Activated CD8-positive, alpha-beta memory T cell treated with anti-CD3 and anti-CD28 coated beads for 36 hours (primary cell): Measurements from ENCODE around the gene MYOZ2. TPM values are rescaled to one million over a fixed set of nuclear protein-coding genes. Genes with fewer than 3 reads are reported as not detected.

Source experiments
- CTCF ChIA-PET: fragments of 350-600 bp; sonication (Branson Sonifier 250); formaldehyde crosslinking; loops from one replicate; lab custom pipeline; 2021; ENCODE audit warnings: antibody characterized with exemption; lab: Charles Lee
- POLR2A ChIA-PET: fragments of 350-600 bp; sonication (Branson Sonifier 250); formaldehyde crosslinking; loops from one replicate; lab custom pipeline; 2021; ENCODE audit warnings: antibody characterized with exemption; lab: Charles Lee
- total RNA-seq, 2 experiments: library from RNA; stranded (reverse); gene quantifications; one replicate each; pipeline ENCODE4 v1.2.3, GENCODE V29; 2021

Gene MYOZ2
- total RNA-seq, 2 experiments from 2014 or later: not detected

DNA sequence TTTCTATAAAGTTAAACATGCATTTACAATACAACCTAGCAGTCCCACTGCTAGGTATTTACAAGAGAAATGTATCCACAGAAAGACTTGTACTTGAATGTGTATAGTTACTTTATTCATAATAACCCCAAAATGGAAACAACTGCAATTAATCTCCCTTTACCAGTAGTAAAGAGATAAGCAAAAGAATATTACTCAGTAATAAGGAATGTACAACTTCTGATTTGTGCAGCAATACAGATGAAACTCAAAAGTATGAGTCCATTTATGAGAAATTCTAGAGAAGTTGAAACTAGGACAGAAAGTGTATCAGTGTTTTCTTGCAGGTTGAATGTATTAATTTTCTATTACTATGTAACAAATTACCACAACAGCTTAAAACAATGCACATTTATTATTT lies 92.1 kb downstream of the MYOZ2 start:
- CTCF ChIA-PET: no interaction called here
- POLR2A ChIA-PET: interaction anchor here (0.6 kb wide), 1 partner anchor 14 kb away, joined by 3 read pairs; no protein-coding TSS in a partner anchor

DNA sequence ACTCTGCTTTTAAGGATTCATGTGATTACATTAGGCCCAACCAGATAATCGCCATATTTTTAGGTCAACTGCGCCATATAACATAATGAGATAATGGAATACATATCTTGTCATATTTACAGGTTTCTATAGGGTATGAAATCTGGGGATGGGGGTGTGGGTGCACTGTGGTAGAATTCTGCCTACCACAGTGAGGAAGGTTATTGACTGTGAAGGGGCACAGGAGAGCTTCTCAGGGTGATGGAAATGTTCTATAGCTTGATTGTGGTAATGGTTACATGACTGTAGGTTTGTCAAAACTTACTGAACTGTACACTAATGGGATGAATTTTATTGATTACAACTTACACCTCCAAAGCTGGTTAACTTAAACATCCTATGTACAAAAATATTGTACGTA lies 92.8 kb downstream of the MYOZ2 start:
- ChIA-PET CTCF (no interaction called here), POLR2A (interaction anchor here (0.9 kb wide), 1 partner anchor 19 kb away, joined by 3 read pairs; no protein-coding TSS in a partner anchor)

DNA sequence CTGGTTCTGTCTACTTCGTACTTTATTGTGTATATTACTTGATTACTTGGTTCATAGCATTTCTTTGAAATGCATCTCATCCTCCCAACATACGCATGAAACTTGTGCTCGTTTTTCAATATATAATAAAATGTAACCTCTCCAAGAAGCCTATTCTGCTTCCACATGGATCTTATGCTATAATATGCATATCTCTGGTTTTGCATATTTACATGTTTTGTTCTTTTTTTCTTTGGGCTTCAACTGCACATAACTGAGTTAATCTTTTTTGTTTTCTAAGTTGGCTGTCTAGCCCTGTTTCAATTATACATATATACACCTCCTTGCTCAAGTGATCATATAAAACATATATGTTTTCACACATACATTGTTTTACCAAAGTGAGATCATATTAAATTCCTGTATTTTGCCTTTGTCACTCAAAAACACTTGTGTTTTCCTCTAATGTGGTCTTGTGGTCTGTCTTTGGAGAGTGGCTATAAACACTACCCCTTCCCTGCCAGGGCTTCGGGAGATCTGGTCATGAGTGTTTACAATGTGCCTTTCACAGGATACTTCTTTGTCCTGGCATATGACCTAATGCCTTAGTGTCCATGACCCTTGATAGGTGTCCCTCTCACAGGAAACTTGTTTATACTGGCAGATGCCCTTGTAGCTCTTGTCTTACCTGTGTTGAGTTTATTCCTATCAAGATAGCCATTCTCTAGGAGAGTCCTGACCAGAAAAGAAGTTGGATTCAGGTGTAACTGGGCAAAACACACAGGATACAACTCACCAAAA lies 94.5 kb downstream of the MYOZ2 start:
- POLR2A ChIA-PET: no interaction called here
- CTCF ChIA-PET: interaction anchor here (0.8 kb wide), 1 partner anchor 18 kb away, joined by 3 read pairs; the partner anchor contains the start of gene USP53

GRCh38 chr4:119231491-119231890 lies 95.9 kb downstream of the MYOZ2 start:
- CTCF ChIA-PET: no interaction called here
- POLR2A ChIA-PET: no interaction called here

- ChIA-PET CTCF (no interaction called here), POLR2A (no interaction called here)
Observed at GRCh38 chr4:119232286-119232685, 96.7 kb downstream of the MYOZ2 start.

DNA sequence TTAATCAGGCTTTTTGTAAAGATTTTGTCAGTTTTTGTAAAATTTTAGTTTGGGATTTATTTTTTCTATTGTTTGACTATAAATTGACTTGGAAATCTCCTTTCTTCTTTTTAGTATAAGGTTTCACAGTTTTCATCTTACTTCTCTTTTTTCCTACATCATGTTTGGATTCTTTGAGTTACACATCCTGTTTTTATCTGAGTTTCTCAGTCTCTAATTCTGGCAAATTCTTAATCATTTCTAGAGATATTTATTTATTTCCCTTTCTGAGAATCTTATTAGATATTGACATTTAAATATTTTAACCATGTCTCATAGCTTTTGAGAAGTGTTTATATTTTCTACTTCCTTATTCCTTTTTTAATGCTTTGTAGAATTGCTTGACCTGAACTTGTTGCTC lies 97.6 kb downstream of the MYOZ2 start:
- POLR2A ChIA-PET: no interaction called here
- CTCF ChIA-PET: no interaction called here

GRCh38 chr4:119233750-119234149 lies 98.1 kb downstream of the MYOZ2 start:
- ChIA-PET CTCF (no interaction called here), POLR2A (no interaction called here)

GRCh38 chr4:119237201-119237600 lies 101.6 kb downstream of the MYOZ2 start:
- CTCF ChIA-PET: no interaction called here
- POLR2A ChIA-PET: interaction anchor here (0.8 kb wide), 1 partner anchor 28 kb away, joined by 3 read pairs; no protein-coding TSS in a partner anchor

Other genes starting within 250 kb of the MYOZ2 start
- under 1 TPM; 0.13 to 0.15 TPM for gene SYNPO2, start 247.0 kb upstream of the MYOZ2 start, total RNA-seq
- gene USP53, start 76.9 kb downstream of the MYOZ2 start, total RNA-seq: 10 to 100 TPM; 10.5 to 11.1 TPM
- not detected for gene FABP2, start 186.3 kb downstream of the MYOZ2 start, total RNA-seq